Heart left ventricle (tissue), 13 donors: ENCODE data around the gene GPR39.

Experiments
- CTCF ChIP-seq, 12 donors: fragments of 200-600 bp; sonication (generic) in 4 of 12; IDR thresholded peaks; one replicate each; pipeline versions ENCODE4 v1.5.0 to v1.8.0; 2018 to 2022; ENCODE audit warnings: antibody characterized with exemption in 12 of 12, mild to moderate bottlenecking in 5 of 12
- POLR2A ChIP-seq, 2 donors: fragments of 450-650 bp; IDR thresholded peaks; one replicate each; pipeline ENCODE4 v1.6.1; 2017; ENCODE audit warnings: antibody characterized with exemption in 2 of 2, mild to moderate bottlenecking in 2 of 2, moderate library complexity in 2 of 2
- donor health status: ischemic (EF 13 %, LVEDD 7.1; RV severe dilation, severe dysfunction).
- donor health status: DM: no; HTN: yes; CAD: no.
- donor health status: DM: no; HTN: no; CAD: no.
- donor health status: ischemic (EF 25% LVEDD 6.9; RV normal size, moderate dysfunction).
- donor health status: ischemic (EF 25% LVEDD 5.7; RV mildly dilated, moderate dysfunction).
- donor health status: ischemic (EF 35%, LVEDD 5.7; RV mildly dilated, moderate dysfunction).
- donor health status: nonischemic (EF 11% LVEDD 7.7; RV severe dilation, severe dysfunction).
- donor health status: DM: yes; HTN: yes; CAD: no.
- donor health status: PGD.
- donor health status: ischemic (EF 29% LVEDD 5.4; RV normal size, mild dysfunction).
- donor health status: nonischemic (EF 23%, LVEDD 6.1; RV moderate dilation, normal function).

- TF ChIP-seq CTCF (IDR thresholded peaks at IDR 0.05) (no peak), POLR2A (IDR thresholded peaks at IDR 0.05) (no peak)
These were observed 276.2 kb downstream of the GPR39 start for GRCh38 chr2:132692816-132693215.
